Activated gamma-delta T cell (primary cell): Measurements from ENCODE around the gene RTP2.

Experiments
- DNase-seq: peaks from one replicate; lab custom pipeline; 2025; lab: John Stamatoyannopoulos, UW
- total RNA-seq, 2 donors: gene quantifications; one replicate each; lab custom pipeline; 2026; lab: John Stamatoyannopoulos, UW

The RTP2 gene
- 0 to 0.09 reads per million in 2 donors for total RNA-seq

GRCh38 chr3:187702507-187703033 lies at the start of gene RTP2:
RTP2 (minus strand) TSS chr3:187702557; CDS start chr3:187702128, 429 bp downstream.
- no peak for DNase-seq

GRCh38 chr3:187750513-187751123 lies 48.3 kb upstream of the RTP2 start:
- no peak for DNase-seq

GRCh38 chr3:187750006-187750512 lies 47.7 kb upstream of the RTP2 start:
- DNase-seq, result no peak

- no peak for DNase-seq
These were observed 45.7 kb upstream of the RTP2 start for GRCh38 chr3:187748050-187748481.

GRCh38 chr3:187747506-187747905 lies 45.1 kb upstream of the RTP2 start:
- DNase-seq, result no peak

GRCh38 chr3:187746442-187747281 lies 44.3 kb upstream of the RTP2 start:
- DNase-seq, result no peak

GRCh38 chr3:187746059-187746441 lies 43.7 kb upstream of the RTP2 start:
- no peak for DNase-seq

- peak; percentile 49 for DNase-seq
These were observed 43.1 kb upstream of the RTP2 start, which contains the start of gene BCL6 for GRCh38 chr3:187745201-187746058. BCL6 (minus strand) TSS chr3:187745468; CDS start chr3:187733693, 11,775 bp downstream.

- DNase-seq, result peak; percentile 42
These were observed 42.1 kb upstream of the RTP2 start for GRCh38 chr3:187744169-187745151.

- DNase-seq, result peak; percentile 29
These were observed 41.1 kb upstream of the RTP2 start for GRCh38 chr3:187743195-187744141.

- no peak for DNase-seq
These were observed 40.2 kb upstream of the RTP2 start for GRCh38 chr3:187742351-187743171.

GRCh38 chr3:187741403-187742350 lies 39.3 kb upstream of the RTP2 start:
- DNase-seq, result peak; percentile 39

- DNase-seq, result peak; percentile 36
These were observed 38.4 kb upstream of the RTP2 start for GRCh38 chr3:187740421-187741399.

GRCh38 chr3:187739561-187740332 lies 37.4 kb upstream of the RTP2 start:
- peak; percentile 58 for DNase-seq

- DNase-seq, result no peak
These were observed 36.8 kb upstream of the RTP2 start for GRCh38 chr3:187739094-187739560.
